Astrocyte (in vitro differentiated cells and primary cell): Measurements from ENCODE around the gene CNTNAP2.

Source experiments
- EZH2 ChIP-seq: IDR thresholded peaks from 2 replicates; pipeline ENCODE4 v1.6.1; 2012; ENCODE audit warnings: mild to moderate bottlenecking, low read length, inconsistent platforms; ENCODE audit not compliant: insufficient read depth
- TF ChIP-seq, protein P1 (sequence below): IDR thresholded peaks from 2 replicates; pipeline ENCODE4 v1.5.1; 2011; ENCODE audit warnings: low read depth, mild to moderate bottlenecking, inconsistent platforms, low read length, moderate library complexity; ENCODE audit not compliant: insufficient read depth

DNA sequence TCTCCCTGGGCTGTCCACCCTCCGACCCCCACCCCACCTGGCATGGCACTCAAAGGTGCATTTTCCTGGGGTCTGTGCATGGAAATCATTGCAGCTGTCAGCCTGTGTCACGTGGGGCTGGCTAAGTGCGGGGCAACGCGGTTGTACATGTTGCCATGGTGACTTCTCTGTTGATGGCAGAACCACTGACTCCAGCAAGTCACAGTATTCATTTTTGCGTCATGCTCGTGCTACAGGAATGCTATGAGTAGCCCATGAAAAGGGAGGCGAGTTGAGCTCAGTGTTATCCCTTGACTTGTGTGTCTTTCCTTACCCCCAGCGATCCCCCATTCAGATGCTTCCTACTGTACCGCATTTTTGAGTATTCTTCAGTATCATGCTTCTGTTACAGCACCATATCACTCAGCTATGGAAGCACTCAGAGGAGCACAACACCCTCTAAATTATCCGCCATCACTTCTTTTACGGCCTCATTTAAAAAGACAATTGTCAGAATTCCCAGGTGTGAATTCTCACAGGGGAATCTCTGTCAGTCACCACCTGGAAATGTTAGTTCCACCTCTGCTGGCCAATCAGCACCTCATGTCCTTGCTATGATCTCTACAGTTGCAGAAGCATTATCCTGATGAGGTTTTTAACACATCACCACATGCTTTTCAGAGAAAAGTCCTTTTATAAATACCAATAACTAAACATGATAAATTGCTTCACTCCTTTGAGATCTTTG is 2279.6 kb downstream of the CNTNAP2 start:
- TF ChIP-seq, protein P1, sequence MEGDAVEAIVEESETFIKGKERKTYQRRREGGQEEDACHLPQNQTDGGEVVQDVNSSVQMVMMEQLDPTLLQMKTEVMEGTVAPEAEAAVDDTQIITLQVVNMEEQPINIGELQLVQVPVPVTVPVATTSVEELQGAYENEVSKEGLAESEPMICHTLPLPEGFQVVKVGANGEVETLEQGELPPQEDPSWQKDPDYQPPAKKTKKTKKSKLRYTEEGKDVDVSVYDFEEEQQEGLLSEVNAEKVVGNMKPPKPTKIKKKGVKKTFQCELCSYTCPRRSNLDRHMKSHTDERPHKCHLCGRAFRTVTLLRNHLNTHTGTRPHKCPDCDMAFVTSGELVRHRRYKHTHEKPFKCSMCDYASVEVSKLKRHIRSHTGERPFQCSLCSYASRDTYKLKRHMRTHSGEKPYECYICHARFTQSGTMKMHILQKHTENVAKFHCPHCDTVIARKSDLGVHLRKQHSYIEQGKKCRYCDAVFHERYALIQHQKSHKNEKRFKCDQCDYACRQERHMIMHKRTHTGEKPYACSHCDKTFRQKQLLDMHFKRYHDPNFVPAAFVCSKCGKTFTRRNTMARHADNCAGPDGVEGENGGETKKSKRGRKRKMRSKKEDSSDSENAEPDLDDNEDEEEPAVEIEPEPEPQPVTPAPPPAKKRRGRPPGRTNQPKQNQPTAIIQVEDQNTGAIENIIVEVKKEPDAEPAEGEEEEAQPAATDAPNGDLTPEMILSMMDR = no peak
- no peak for TF ChIP-seq EZH2
